GM13977 (cell line): Measurements from ENCODE around the gene FOXE1.

Source experiments
- DNase-seq: peaks from one replicate; pipeline ENCODE4 v3.0.0; 2012; ENCODE audit warnings: low spot score
- CTCF ChIP-seq: IDR thresholded peaks from 2 replicates; pipeline ENCODE4 v1.5.1; 2012; ENCODE audit warnings: mild to moderate bottlenecking, control low read depth; ENCODE audit not compliant: insufficient read depth; ENCODE audit errors: extremely low read depth, missing control alignments
- in situ Hi-C: fragments of 300-500 bp; cut with MboI; formaldehyde crosslinking; loops from one replicate; pipeline ENCODE4 v1.12.0; 2022; ENCODE audit warnings: low sequenced_read_pairs, low pct_unique_long_range_greater_than_20kb, mixed read lengths, inconsistent platforms; ENCODE audit not compliant: unreplicated experiment

The FOXE1 gene

GRCh38 chr9:97830884-97831829 is 21.9 kb upstream of the FOXE1 start:
- no peak for TF ChIP-seq CTCF
- no peak for DNase-seq
- in situ Hi-C loops: no loop called here

- in situ Hi-C loops: no loop called here
- no peak for TF ChIP-seq CTCF
- DNase-seq: no peak
Measured at GRCh38 chr9:97831843-97832636, 21.0 kb upstream of the FOXE1 start.

GRCh38 chr9:97840521-97840920 is 12.5 kb upstream of the FOXE1 start:
- in situ Hi-C loops: no loop called here
- no peak for DNase-seq
- no peak for TF ChIP-seq CTCF

GRCh38 chr9:97842960-97843359 is 10.1 kb upstream of the FOXE1 start:
- in situ Hi-C loops: no loop called here
- no peak for DNase-seq
- TF ChIP-seq CTCF: no peak

GRCh38 chr9:97845130-97845529 is 7.9 kb upstream of the FOXE1 start:
- no peak for DNase-seq
- in situ Hi-C loops: no loop called here
- TF ChIP-seq CTCF: no peak

GRCh38 chr9:97845763-97846162 is 7.3 kb upstream of the FOXE1 start:
- no peak for TF ChIP-seq CTCF
- in situ Hi-C loops: no loop called here
- no peak for DNase-seq
